HG02870 (cell line): ENCODE data around the gene TTC9.

Experiments
- ATAC-seq: cut with Tn5 transposase; IDR thresholded peaks from one replicate; pipeline ENCODE4 v1.9.1; 2021; ENCODE audit warnings: mild to moderate bottlenecking, moderate library complexity; ENCODE audit not compliant: unreplicated experiment

The TTC9 gene

DNA sequence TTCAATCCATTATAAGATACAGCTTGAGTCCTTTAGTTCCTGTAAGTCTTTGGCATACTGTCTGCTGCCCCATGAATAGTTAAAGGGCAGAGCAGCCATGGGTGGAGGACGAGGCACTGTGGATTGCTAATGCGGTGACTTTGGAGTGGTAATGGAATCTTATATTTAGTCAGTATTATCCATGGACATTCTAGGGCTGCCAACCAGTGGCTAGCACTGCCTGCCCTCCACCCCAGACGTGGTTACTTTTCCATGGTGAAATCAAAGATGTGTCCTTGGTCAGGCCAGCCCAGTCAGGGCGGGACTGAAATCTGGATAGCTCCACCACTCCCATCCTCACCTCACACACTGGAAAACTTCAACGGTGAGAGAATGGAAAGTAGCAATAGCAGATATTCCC is 2.3 kb downstream of the TTC9 start:
- no peak for ATAC-seq

DNA sequence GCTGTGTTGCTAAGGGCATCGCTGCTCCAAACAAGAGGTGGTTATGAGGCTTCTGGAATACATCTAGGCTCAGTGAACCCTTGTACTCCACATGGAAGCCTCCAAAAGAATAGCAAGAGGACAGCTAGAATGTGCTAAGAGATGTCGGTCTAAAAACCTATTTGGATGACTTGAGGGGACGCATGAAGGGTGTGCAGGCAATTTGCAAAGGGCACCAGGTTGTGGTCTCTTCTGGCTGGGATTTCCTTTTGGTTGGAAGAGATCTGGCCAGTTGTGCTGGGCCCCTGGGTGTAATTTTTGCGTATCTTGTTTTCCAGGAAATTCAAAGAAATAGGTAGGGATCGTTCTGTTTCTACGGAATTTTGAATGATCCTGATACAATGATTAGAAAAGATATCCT is 4.2 kb downstream of the TTC9 start:
- no peak for ATAC-seq

DNA sequence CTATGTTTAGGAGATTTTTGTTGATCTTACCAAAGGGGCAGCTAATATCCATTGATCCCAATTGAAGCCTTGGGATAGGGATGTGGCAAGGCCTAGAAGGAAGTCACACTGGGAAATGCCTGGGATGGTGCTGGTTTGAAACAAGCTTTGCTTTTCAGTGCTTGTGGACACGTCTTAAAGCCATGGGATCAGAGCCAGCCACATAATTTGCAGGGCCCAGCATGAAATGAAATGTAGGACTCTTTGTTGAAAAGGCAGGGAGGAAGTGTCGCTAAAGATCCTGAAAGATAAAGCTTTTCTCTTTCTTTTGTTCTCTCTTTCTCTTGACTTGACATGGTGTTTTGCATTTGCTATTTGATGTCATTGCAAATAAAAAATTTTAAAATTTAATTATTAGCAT is 5.0 kb downstream of the TTC9 start:
- ATAC-seq: no peak

DNA sequence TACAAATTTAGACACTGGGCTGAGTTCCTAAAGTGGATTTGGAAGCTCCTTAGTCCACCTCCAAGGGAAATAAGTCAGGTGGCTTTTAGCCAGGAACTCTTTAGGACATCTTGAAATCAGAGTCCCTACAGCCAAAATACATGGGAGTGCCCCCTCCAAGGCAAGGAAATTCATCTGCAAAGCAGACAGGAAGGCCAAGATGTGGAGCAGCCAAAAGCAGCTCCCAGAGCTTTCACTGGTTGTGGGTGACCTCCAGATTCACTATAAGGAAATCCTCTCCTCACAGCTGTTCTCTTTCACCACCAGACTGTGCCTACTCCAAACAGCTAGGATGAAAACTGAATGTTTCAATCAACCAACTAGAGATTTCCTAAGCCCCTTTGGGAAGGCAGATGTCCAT is 6.6 kb downstream of the TTC9 start:
- ATAC-seq: no peak

DNA sequence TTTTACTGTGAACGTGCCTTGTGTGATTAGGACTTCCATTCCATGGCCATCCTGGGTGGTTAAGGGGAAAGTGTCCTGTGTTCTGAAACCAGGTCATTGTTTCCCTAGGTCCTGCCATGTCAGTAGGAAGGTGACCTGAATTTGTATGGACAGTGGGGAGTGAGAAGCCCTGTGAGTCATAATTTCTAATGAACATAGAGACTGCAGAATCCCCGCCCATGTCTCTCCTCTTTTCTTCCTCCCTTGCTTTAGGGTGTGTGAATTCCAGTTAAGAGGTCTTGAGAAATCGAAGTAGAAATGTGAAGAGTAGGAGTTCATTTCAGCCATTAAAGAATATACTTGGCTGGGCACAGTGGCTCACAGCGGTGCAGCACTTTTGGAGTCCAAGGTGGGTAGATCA is 8.1 kb downstream of the TTC9 start:
- ATAC-seq: no peak

DNA sequence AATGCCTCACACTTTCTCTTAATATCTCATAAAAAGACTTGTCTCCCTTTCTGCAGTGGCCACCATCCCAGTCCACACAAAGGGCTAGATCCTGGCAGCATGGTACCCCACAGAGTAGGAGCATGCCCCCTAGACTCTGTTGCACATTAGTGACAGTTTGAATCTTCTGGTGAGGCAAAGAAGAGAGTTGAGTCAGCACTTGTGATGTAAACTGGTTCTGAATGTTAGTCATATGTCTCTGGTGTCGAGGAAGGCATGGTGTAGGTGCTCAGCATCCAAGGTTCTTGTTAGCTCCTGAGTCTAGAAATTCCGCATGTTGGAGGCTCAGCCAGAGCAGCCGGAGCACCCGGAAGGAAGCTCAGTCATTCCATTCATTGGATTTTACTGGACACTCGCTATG is 9.8 kb downstream of the TTC9 start:
- ATAC-seq: no peak

DNA sequence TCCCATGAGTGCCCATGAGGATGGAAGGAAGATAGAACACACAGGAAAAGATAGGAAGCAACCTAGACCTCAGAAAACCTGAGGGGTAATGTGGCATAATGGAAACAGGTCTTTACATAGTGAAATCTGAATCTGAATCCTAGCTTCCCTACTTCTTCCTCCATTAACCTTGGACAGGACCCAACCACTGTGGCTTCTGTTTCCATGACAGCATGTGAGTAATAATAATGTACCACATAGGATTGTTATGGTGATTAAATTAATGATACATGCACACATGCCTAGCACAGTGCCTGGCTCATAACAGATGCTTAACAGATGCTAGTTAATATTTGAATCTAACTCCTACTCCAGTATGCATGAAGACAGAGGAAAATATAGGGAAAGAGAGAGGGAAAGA is 11.2 kb downstream of the TTC9 start:
- no peak for ATAC-seq

DNA sequence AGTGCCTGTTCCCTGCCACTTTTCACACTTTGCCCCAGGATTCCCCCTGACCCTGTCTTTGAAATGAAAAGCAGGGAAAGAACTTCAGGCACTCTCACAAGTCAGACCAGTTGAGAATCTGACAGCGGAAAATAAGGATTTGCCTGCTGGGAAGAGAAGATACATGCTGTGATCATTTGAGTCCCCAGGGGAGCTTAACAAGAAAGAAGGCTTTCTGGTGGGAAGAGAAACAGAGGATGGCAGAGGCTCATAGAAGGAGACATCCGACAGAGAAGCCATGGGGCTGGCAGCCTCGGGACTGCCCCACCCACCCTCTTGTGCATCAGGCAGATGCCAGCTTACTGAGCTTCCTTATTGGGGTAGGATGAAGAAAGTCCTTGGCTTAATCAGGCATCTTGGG is 11.9 kb downstream of the TTC9 start:
- ATAC-seq: no peak

DNA sequence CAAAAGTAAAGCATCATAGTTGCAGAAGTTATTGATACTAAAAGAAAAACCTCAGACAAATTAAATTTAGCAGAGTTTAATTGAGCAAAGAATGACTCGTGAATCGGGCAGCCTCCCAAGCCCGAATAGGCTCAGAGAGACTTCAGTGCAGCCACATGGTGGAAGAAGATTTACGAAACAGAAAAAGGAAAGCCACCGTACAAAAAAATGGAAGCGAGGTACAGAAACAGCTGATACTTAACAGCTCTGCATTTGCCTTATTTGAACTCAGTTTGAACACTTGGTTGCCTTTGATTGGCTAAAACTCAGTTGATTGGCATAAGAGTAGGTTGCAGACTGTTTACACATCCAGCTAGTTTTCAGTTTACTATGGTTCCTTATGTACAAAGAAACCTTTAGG is 12.9 kb downstream of the TTC9 start:
- peak; percentile 35 for ATAC-seq

DNA sequence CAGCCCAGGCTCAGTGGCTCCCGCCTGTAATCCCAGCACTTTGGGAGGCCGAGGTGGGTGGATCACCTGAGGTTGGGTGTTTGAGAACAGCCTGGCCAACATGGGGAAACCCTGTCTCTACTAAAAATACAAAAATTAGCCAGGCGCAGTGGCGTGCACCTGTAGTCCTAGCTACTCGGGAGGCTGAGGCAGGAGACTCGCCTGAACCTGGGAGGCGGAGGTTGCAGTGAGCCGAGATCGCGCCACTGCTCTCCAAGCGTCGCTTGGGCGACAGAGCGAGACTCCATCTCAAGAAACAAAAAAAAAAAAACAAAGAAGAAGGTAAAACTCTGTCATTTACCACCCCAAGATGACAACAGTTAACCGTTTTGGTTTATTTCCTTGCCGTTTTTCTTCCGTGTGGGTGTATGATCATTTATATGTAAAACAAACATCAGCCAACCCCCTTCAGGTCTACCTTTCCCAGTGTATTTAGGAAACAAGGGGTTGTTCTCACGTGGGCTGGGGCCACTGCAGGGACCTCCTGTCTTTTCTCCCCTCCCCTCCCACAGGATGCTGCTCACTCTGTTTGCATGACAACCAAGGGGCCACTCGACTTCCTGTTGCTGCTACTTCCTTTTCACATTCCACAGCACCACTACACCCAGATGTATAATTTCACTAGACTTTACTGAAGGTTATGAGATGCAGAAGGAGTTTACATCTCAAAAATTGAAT is 13.6 kb downstream of the TTC9 start:
- peak; percentile 77 for ATAC-seq

DNA sequence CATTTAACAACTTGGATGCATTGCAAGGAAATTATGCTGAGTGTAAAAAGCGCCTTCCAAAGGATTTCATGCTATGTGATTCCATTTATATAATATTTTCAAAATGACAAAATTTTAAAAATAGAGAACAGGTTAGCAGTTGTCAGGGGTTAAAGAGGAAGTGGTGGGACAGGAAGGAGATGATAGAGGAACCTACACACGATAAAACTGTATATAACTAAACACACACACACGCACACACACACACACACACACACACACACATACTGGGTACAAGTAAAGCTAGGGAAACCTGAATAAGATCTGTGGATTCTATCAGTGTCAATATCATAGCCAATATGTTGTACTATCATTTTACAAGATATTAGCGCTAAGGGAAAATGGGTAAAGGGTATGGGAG is 17.2 kb downstream of the TTC9 start:
- no peak for ATAC-seq

DNA sequence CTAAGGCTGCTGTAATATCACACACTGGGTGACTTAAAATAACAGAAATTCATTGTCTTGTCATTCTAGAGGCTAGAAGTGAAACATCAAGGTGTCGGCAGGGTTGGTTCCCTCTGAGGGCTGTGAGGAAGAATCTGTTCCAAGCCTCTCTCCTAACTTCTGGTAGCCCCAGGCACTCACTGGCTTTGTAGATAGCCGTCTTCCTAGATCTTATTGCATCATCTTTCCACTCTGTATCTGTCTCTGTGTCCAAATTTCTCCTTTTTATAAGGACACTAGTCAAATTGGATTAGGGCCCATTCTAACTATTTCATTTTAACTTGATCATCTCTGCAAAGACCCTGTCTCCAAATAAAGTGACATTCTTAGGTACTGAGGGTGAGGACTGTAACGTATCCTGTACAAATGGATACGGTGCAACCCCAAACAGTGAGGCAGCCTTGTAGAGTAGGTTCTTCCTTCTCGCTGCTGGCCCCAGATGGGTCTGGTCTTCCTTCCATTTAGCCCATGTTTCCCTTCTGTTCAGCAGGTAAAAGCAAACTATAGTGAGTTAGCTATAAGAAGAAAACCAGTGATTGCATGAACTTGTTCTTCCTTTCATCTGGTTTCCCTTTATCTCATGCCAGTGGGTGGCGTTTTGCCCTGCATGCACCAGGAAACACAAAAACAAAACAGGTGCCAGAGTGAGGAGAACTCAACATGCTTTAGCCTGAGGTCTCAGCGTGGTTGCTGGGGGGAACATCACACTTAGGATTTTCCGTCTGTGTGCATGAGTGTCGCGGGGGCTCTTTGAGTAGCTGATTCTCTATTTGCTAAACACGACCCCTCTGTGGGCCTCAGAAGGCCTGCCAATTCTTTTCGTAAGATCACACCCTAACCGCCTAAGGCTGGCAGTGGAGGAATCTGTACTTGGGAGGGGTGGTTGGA is 19.5 kb downstream of the TTC9 start:
- ATAC-seq: no peak

DNA sequence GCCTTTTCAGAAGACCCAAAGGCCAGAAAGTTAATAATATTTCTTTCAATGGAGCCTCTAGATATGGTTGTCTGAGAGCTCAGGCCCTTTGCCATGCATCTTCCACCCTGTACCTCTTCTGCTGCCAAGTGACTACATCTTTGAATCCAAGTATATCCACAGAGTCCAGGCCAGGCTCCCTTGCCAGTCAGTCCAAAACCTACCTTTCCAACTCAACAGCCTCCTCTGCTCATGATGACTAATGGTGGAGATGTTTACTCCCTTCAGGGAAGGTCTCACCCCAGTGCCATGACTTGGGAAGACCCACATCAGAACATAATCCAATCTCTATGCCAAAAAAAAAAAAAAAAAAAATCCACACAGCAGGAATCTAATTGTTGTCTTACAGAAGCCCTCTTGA is 20.4 kb downstream of the TTC9 start:
- ATAC-seq: no peak

DNA sequence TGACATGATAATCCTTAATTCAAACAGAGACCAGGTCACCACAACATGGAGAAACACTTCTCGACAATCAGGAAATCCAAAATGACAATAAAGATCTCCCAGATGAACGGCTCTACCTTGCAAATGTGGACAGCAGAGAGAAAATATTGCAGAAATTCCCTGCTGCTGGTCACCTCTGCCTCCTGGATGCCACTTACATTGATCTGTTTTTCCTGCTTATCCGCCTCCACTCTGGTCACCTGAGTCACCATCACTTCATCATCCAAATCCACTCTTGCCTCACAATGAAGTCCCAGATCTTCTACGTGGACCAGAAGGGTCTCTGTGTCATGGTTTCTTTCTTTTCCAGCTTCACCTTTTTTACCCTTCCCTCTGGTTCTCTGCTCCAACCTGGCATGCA is 21.1 kb downstream of the TTC9 start:
- no peak for ATAC-seq

DNA sequence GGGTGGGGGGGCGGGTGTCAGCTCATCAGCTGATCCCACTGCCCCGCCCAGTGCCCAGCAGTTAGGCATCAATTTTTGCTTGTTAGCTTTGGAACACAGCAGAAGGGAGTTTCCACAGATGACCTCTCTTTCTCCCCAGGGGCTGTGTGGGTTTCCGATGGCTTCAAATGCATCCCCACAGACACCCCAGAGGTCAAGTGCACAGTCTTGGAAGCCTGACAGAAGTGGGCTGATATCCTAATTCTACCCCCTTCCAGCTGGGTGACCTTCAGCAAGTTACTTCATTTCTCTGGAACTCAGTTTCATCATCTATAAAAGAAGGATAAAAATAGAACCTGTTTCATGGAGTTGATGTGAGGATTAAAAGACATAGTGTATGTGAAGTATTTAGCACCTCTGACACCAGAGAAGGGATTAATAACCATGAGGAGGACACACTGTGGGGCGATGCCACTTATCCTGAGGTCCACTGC is 22.0 kb downstream of the TTC9 start:
- ATAC-seq: no peak

DNA sequence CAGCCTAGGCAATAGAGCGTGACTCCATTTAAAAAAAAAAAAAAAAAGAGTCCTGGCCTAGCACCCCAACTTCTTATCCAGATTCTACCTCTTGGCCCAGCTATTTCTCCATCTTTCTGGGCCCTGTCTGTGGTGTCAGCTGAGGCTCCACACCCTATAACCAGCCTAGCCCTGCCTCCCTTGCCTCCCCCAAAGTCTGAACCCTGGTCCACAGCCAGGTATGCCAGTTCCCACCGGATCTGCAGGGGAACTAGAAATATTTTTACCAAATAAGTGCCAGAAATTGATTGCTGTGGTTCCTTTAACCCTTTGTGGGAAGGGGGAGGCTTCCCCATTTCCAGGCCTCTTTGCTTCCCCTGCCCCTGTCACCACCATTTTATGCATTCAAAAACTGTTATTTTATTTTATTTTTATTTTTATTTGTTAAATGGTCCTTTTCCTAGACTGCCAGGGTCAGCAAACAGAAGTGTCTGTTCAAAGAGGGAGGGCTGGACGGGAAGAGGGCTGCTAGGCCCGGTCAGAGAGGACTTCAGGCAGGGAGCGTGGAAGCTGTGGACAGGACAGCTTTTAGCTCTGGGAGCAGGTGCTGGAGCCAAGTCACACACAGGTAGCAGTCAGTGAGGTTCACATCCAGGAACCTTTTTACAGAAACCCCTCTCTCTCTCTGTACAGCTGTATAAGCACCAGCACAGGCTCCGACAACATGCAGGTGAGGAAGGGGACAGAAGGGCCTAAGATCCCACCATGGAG is 23.2 kb downstream of the TTC9 start:
- ATAC-seq: peak; percentile 17

DNA sequence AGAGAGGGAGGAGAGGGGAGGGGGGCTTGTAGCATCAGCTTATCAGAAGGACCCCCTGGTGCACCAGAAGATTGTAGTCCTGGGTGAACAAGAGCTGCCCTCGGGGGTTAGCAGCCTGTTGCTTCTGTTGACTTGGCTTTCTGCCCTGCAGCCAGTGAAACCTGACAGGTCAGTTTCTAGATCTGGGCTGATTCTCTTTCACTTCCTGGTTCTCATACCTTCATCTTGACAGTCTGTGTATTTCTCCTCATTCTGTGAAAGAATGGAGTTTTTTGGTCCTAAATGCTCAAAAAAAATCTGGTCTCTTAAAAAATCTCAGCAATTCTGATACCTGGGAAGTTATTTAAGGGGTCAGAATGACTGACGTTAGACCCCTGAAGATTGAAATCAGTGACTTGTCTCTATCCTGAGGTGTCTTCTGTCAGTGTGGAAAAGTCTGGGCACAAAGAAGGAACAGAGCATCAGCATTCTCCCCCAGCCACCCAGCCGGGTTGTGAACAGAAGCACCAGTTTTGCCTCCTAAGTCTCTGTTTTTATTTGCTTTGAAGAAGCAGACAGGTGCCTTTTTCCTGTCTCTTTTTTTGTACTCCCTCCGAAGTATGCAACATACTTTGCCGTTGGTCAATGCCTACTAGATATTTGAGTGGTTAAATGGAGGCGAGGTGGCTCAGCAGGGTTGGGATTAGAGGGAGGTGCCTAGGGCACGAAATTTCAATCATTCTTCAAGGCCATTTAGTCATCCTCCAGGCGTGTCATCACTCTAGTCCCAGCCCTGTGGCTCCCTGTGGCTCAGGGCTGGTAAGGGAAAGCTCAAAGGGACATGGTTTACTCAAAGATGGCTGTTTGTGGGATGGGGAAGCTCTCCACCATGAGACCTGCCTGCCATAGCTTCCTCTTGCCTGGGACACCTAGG is 24.0 kb downstream of the TTC9 start:
- peak; percentile 50 for ATAC-seq

DNA sequence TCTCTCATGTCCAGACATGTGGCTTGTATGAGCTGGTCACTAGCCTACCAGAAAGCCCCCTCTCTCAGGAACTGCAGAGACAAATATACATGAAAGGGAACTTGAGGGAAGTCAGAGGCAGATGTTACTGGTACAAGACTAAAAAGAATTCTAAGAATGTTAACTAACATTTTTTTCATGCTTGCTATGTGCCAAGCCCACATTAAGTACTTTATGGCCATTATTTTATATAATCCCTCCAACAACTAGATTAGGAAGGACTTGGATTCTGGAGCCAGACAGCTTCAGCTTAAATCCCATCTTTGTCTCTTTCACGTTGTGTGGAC is 24.6 kb downstream of the TTC9 start:
- no peak for ATAC-seq

DNA sequence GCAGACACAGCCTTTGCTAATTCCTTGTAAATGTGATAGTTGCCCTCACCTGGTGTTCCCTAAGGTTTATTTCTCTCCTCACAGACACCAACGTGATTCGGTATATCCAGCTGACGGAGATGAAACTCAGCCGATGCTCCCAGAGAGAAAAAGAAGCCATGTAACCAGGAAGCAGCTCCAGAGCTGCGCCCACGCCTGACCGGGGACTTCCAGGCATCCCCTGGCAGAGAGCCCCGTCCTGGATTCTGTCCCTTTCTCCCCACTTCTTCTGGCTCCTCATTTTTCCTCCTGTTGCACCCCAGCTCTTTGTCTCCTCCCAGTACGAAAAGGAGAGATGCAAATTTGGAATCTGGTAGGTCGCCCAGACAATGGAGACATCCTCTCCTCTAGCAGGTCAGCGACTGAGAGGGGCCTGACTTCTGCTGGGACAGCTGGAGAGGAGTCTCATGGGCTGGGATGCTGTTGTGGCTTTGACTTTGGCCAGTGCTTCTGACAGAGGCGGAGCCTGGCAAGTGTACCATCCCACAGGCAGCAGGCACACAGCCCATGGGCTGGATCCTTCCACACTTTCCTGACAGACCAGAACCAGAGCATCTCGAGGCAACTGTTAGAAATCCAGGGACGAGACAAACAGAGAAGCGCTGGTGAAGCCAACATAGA is 29.4 kb downstream of the TTC9 start:
- ATAC-seq: no peak
